Measurements from ENCODE around the gene STK17B. TPM values are rescaled to one million over a fixed set of nuclear protein-coding genes. Genes with fewer than 3 reads are reported as not detected.

STK17B gene
- polyA plus RNA-seq, 3 donors: 171 to 296 (median 244) TPM

DNA sequence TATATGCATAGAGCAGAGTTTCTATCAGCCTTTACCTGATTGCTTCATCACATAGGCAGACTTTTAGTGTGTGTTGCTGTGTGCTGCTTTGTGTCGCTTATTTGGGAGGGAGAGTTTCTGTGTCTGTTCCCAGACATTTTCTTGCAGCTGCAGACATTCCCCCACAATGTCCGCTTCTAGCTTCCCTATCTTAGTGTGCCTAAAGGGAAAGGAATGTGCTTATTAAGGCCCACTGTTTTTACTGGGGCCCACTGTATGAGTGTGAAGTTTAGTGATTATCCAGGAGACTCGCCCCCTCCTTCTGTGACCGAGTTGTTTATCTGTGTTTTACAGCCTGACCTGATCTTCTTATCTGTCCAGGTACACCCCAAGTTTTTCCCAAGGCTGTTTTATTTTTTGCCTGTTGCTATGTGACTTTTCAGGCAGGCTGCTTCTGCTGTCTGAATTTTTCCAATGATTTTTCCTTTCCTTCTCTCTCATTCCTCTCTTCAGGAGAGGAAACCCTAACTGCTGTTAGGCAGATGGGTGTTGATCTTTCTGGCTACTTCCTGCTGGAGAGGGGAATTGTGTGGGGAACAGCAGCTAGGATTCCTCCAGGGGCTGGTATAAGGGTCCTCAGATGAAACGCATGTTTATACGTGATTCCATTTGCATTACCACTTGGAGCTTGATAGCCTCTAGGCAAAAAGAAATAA, 47.6 kb downstream of the STK17B start:
- H3K4me3 ChIP-seq (replicated peaks in 1 of 3; ENCODE audit: low read depth in 2 of 3, low read length in 3 of 3): no peak overlapping the region
- no peaks in the 10 kb centered on the region for H4K20me1 ChIP-seq (ENCODE audit: insufficient read depth, low read length)
- Mint-ChIP-seq H3K27me3 (ENCODE audit: low read depth in 3 of 3) (peaks cover 0 to 1% (median 0%) of the 10 kb centered on the region in 3 donors), H3K36me3 (no peaks in the 10 kb centered on the region), H3K4me3 (no peak overlapping the region), H3K9me3 (peaks cover 12 to 35% (median 19%) of the 10 kb centered on the region in 7 donors), H3K27ac (no peak overlapping the region), H3K4me1 (no peaks in the 10 kb centered on the region)
- peaks cover 13 to 16% of the 10 kb centered on the region in 2 donors for H3K9me3 ChIP-seq (replicated peaks in 1 of 2; ENCODE audit: control insufficient read depth in 1 of 2, insufficient read depth in 1 of 2, low read length in 2 of 2)
- intact Hi-C loops (cut with micrococcal nuclease): no loop called here
- 100% methylated on average over 4 of the region's 6 CpGs for WGBS (ENCODE audit: insufficient coverage)
- no peaks in the 10 kb centered on the region for H3K79me2 ChIP-seq (ENCODE audit: insufficient read depth, low read length)
- no peaks in the 10 kb centered on the region for H3K27me3 ChIP-seq (ENCODE audit: control insufficient read depth in 2 of 2, insufficient read depth in 2 of 2, low read length in 2 of 2)
- H3K9ac ChIP-seq (ENCODE audit: insufficient read depth, low read length, poor library complexity, severe bottlenecking): no peak overlapping the region
- TF ChIP-seq, protein P1, sequence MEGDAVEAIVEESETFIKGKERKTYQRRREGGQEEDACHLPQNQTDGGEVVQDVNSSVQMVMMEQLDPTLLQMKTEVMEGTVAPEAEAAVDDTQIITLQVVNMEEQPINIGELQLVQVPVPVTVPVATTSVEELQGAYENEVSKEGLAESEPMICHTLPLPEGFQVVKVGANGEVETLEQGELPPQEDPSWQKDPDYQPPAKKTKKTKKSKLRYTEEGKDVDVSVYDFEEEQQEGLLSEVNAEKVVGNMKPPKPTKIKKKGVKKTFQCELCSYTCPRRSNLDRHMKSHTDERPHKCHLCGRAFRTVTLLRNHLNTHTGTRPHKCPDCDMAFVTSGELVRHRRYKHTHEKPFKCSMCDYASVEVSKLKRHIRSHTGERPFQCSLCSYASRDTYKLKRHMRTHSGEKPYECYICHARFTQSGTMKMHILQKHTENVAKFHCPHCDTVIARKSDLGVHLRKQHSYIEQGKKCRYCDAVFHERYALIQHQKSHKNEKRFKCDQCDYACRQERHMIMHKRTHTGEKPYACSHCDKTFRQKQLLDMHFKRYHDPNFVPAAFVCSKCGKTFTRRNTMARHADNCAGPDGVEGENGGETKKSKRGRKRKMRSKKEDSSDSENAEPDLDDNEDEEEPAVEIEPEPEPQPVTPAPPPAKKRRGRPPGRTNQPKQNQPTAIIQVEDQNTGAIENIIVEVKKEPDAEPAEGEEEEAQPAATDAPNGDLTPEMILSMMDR (IDR thresholded peaks at IDR 0.05): no peak
- H3K4me1 ChIP-seq (ENCODE audit: control insufficient read depth in 1 of 2, insufficient read depth in 2 of 2, low read length in 2 of 2): no peaks in the 10 kb centered on the region
- DNase-seq: no peak
- no peak overlapping the region for H2AFZ ChIP-seq (ENCODE audit: insufficient read depth, low read depth, low read length, poor library complexity, severe bottlenecking)
- no peak overlapping the region for H3K4me2 ChIP-seq (replicated peaks; ENCODE audit: extremely low read depth, low read length, poor library complexity, severe bottlenecking)
- H3K36me3 ChIP-seq (replicated peaks in 1 of 2; ENCODE audit: control insufficient read depth in 1 of 2, insufficient read depth in 2 of 2, low read length in 2 of 2): no peaks in the 10 kb centered on the region
- H3K27ac ChIP-seq (ENCODE audit: low read depth in 1 of 2, low read length in 2 of 2): no peak overlapping the region

DNA sequence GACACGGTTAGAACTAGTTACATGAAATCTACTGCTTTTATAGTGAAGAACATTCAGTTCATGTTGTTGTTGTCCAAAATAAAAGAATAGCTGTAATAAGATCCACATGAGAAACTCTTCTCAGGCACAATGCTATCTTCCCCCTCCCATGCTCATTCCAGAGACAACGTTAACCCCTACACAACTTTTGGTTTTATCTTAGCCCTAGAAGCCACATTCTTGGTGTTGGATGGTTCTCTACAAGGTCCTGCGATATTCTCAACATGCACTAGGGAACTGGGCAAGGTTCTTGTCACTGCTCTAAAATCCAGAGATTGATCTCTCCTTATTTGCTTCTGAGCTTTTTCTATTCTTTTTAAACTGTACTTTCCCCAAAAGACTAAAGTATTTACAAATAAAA, 51.5 kb downstream of the STK17B start:
- peaks cover 0 to 12% (median 7%) of the 10 kb centered on the region in 7 donors for H3K9me3 Mint-ChIP-seq
- no peaks in the 10 kb centered on the region for H4K20me1 ChIP-seq (ENCODE audit: insufficient read depth, low read length)
- H3K27me3 ChIP-seq (ENCODE audit: control insufficient read depth in 2 of 2, insufficient read depth in 2 of 2, low read length in 2 of 2): no peaks in the 10 kb centered on the region
- H3K9ac ChIP-seq (ENCODE audit: insufficient read depth, low read length, poor library complexity, severe bottlenecking): no peak overlapping the region
- H3K4me3 Mint-ChIP-seq: no peak overlapping the region
- no peak overlapping the region for H3K4me2 ChIP-seq (replicated peaks; ENCODE audit: extremely low read depth, low read length, poor library complexity, severe bottlenecking)
- H3K4me1 ChIP-seq (ENCODE audit: control insufficient read depth in 1 of 2, insufficient read depth in 2 of 2, low read length in 2 of 2): no peaks in the 10 kb centered on the region
- no peaks in the 10 kb centered on the region for H3K4me1 Mint-ChIP-seq
- WGBS (ENCODE audit: insufficient coverage): no CpG with 5 or more reads among the region's 3 CpGs
- H3K36me3 Mint-ChIP-seq: no peaks in the 10 kb centered on the region
- H3K27me3 Mint-ChIP-seq (ENCODE audit: low read depth in 3 of 3): peaks cover 0 to 1% (median 0%) of the 10 kb centered on the region in 3 donors
- no peak for DNase-seq
- H3K27ac Mint-ChIP-seq: no peak overlapping the region
- H3K79me2 ChIP-seq (ENCODE audit: insufficient read depth, low read length): no peaks in the 10 kb centered on the region
- intact Hi-C loops (cut with micrococcal nuclease): no loop called here
- no peak overlapping the region for H3K27ac ChIP-seq (ENCODE audit: low read depth in 1 of 2, low read length in 2 of 2)
- TF ChIP-seq, protein P1 (IDR thresholded peaks at IDR 0.05): no peak
- peaks cover 0 to 5% of the 10 kb centered on the region in 2 donors for H3K9me3 ChIP-seq (replicated peaks in 1 of 2; ENCODE audit: control insufficient read depth in 1 of 2, insufficient read depth in 1 of 2, low read length in 2 of 2)
- H3K4me3 ChIP-seq (replicated peaks in 1 of 3; ENCODE audit: low read depth in 2 of 3, low read length in 3 of 3): no peak overlapping the region
- no peaks in the 10 kb centered on the region for H3K36me3 ChIP-seq (replicated peaks in 1 of 2; ENCODE audit: control insufficient read depth in 1 of 2, insufficient read depth in 2 of 2, low read length in 2 of 2)
- H2AFZ ChIP-seq (ENCODE audit: insufficient read depth, low read depth, low read length, poor library complexity, severe bottlenecking): no peak overlapping the region

Data from CD14-positive monocyte (primary cell).